ENCODE results near the gene APOC4. TPM values are rescaled to one million over a fixed set of nuclear protein-coding genes. Genes with fewer than 3 reads are reported as not detected.
A peak's percentile ranks its signal among the peaks of the same experiment; 100 is the strongest.

APOC4 gene
- total RNA-seq, 1 experiment from 2014 or later, result not detected

DNA sequence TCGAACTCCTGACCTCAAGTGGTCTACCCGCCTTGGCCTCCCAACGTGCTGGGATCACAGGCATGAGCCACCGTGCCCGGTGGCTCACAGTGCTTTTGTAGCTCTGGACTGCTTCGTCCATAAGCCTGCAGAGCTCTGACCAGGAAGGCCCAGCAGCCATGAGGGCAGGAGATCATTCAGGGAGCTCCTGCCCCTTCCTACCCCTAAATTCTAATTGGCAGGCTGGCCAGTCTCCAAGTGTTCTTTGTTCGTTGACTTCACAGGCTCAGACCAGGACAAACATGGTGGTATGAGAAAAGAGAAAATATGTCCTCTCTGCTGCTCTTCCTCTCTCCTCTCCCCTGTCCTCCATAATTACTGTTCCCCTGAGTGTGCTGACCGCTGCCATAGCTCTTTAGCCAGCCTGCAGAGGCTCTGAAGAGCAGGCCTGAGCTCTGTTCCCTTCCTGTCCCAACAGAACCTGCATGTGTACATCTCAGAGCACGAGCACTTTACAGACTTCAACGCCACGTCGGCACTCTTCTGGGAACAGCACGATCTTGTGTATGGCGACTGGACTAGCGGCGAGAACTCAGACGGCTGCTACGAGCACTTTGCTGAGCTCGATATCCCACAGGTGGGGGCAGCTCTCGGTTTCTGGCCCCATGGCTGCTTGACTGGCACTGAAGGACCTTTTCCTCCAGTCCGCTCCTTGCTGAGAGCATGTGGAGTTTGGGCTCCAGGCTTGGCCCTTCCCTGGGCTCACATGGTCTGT, 32.1 kb downstream of the APOC4 start:
- Histone ChIP-seq H3K18ac (ENCODE audit: insufficient read length, low read depth, low read length) (no peak overlapping the region), H3K4me1 (ENCODE audit: insufficient read depth, low read length) (no peaks in the 10 kb centered on the region), H4K91ac (ENCODE audit: insufficient read length, low read depth, low read length) (no peak overlapping the region), H4K20me1 (ENCODE audit: control insufficient read depth, insufficient read depth, insufficient read length) (no peaks in the 10 kb centered on the region), H3K4ac (ENCODE audit: low read depth, low read length) (no peak overlapping the region), H4K8ac (replicated peaks; ENCODE audit: insufficient read length, low read depth, low read length) (no peak overlapping the region), H3K27me3 (ENCODE audit: insufficient read depth, low read length) (no peaks in the 10 kb centered on the region), H2AK5ac (ENCODE audit: insufficient read length, low read length) (no peak overlapping the region), H2BK15ac (ENCODE audit: low read depth, low read length) (no peak overlapping the region), H4K5ac (ENCODE audit: insufficient read length, low read depth, low read length) (no peak overlapping the region), H3K23me2 (ENCODE audit: insufficient read length, low read depth, low read length, poor library complexity, severe bottlenecking) (no peaks in the 10 kb centered on the region), H3K79me1 (ENCODE audit: insufficient read depth, low read depth, low read length, poor library complexity, severe bottlenecking) (no peaks in the 10 kb centered on the region), H3K23ac (ENCODE audit: insufficient read length, low read depth, low read length) (no peak overlapping the region), H2BK120ac (ENCODE audit: low read depth, low read length, poor library complexity, severe bottlenecking) (no peak overlapping the region), H3K9me3 (ENCODE audit: control insufficient read depth, low read depth, low read length) (no peaks in the 10 kb centered on the region), H3T11ph (ENCODE audit: low read length) (no peak overlapping the region), H2BK5ac (ENCODE audit: insufficient read length, low read length) (no peak overlapping the region), H3K14ac (ENCODE audit: insufficient read depth, low read length) (no peak overlapping the region), H3K56ac (ENCODE audit: insufficient read length, low read depth, low read length) (no peak overlapping the region), H3K27ac (ENCODE audit: insufficient read length, low read depth, low read length) (no peak overlapping the region), H2BK12ac (ENCODE audit: insufficient read length, low read depth, low read length) (no peak overlapping the region), H2AFZ (ENCODE audit: low read length) (no peak overlapping the region), H3K4me2 (ENCODE audit: insufficient read depth, insufficient read length, low read length) (no peak overlapping the region), H3K79me2 (ENCODE audit: insufficient read depth, low read length) (no peaks in the 10 kb centered on the region), H2BK20ac (ENCODE audit: low read depth, low read length, poor library complexity, severe bottlenecking) (no peak overlapping the region), H3K9ac (ENCODE audit: extremely low read depth, insufficient read length, low read length) (no peak overlapping the region)
- TF ChIP-seq, protein P1, sequence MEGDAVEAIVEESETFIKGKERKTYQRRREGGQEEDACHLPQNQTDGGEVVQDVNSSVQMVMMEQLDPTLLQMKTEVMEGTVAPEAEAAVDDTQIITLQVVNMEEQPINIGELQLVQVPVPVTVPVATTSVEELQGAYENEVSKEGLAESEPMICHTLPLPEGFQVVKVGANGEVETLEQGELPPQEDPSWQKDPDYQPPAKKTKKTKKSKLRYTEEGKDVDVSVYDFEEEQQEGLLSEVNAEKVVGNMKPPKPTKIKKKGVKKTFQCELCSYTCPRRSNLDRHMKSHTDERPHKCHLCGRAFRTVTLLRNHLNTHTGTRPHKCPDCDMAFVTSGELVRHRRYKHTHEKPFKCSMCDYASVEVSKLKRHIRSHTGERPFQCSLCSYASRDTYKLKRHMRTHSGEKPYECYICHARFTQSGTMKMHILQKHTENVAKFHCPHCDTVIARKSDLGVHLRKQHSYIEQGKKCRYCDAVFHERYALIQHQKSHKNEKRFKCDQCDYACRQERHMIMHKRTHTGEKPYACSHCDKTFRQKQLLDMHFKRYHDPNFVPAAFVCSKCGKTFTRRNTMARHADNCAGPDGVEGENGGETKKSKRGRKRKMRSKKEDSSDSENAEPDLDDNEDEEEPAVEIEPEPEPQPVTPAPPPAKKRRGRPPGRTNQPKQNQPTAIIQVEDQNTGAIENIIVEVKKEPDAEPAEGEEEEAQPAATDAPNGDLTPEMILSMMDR (conservative IDR thresholded peaks at IDR 0.05), result no peak
- no peak overlapping the region for H3K4me3 Mint-ChIP-seq
- no peak for DNase-seq
- no peaks in the 10 kb centered on the region for H3K9me3 Mint-ChIP-seq
- no CpG with 5 or more reads among the region's 21 CpGs for WGBS (ENCODE audit: extremely low coverage, insufficient read length, low lambda C conversion rate)
- no peaks in the 10 kb centered on the region for H3K27me3 Mint-ChIP-seq (ENCODE audit: low read depth)
- H3K36me3 Mint-ChIP-seq (ENCODE audit: insufficient read depth in 1 of 3, low read depth in 3 of 3), result peaks cover 20 to 54% (median 50%) of the 10 kb centered on the region in 3 experiments; a peak in 6 of 7 replicates
- peak overlapping the region in 1 of 3 experiments; percentile 50; a peak in 2 of 7 replicates for H3K27ac Mint-ChIP-seq
- no peaks in the 10 kb centered on the region for H3K4me1 Mint-ChIP-seq

Data from H9 (cell line).